ENCODE measurements around the gene SPOP. TPM values are rescaled to one million over a fixed set of nuclear protein-coding genes. Genes with fewer than 3 reads are reported as not detected.

Gene SPOP
- total and polyA plus RNA-seq, 2 experiments from 2014 or later = 13.9 to 18.6 TPM

- Histone ChIP-seq H3K9me2 (ENCODE audit: insufficient read depth) (no peaks in the 10 kb centered on the region), H3F3A (replicated peaks; ENCODE audit: low read depth) (no peaks in the 10 kb centered on the region), H2AFZ (no peak overlapping the region), H3K27me3 (ENCODE audit: insufficient read depth) (no peaks in the 10 kb centered on the region), H3K4me3 (no peak overlapping the region), H4K20me1 (replicated peaks; ENCODE audit: insufficient read depth) (no peaks in the 10 kb centered on the region; the same call in 1 of the 2 replicates), H3K4me1 (ENCODE audit: insufficient read depth) (peaks cover 13% of the 10 kb centered on the region; the same call in 1 of the 2 replicates), H3K36me3 (ENCODE audit: insufficient read depth) (no peaks in the 10 kb centered on the region), H3K4me2 (no peak overlapping the region), H3K27ac (ENCODE audit: low read depth) (no peak overlapping the region), H3K79me2 (replicated peaks; ENCODE audit: insufficient read depth) (peaks cover 39% of the 10 kb centered on the region)
- no peaks in the 10 kb centered on the region; the same call in 2 of the 3 replicates for H3K9me3 Mint-ChIP-seq
- TF ChIP-seq CTCF (conservative IDR thresholded peaks at IDR 0.05; ENCODE audit: low read depth in 2 of 2) = no peak
- no peak for TF ChIP-seq STAT1 (IDR thresholded peaks at IDR 0.05; ENCODE audit: unreplicated experiment)
- TF ChIP-seq NANOG (IDR thresholded peaks at IDR 0.05; ENCODE audit: borderline replicate concordance) = no peak
- no peak for TF ChIP-seq ZNF462 (CRISPR knock-in tag; IDR thresholded peaks at IDR 0.05)
- TF ChIP-seq ZNF331 (CRISPR knock-in tag; IDR thresholded peaks at IDR 0.05; ENCODE audit: low read depth) = no peak
- TF ChIP-seq JUNB (IDR thresholded peaks at IDR 0.05; ENCODE audit: unreplicated experiment) = no peak
- no peak for TF ChIP-seq POLR2AphosphoS5 (IDR thresholded peaks at IDR 0.05; ENCODE audit: low read depth)
- no peak for TF ChIP-seq EZH2phosphoT487 (IDR thresholded peaks at IDR 0.05; ENCODE audit: unreplicated experiment)
- no peak for TF ChIP-seq REST (IDR thresholded peaks at IDR 0.05; ENCODE audit: unreplicated experiment)
- no peak for TF ChIP-seq ZNF114 (CRISPR knock-in tag; IDR thresholded peaks at IDR 0.05)
- TF ChIP-seq ETS1 (IDR thresholded peaks at IDR 0.05) = no peak
- no peak for TF ChIP-seq EZH2 (IDR thresholded peaks at IDR 0.05; ENCODE audit: low read depth, unreplicated experiment)
- TF ChIP-seq CREB1 (CRISPR knock-in tag; IDR thresholded peaks at IDR 0.05; ENCODE audit: low read depth) = no peak
- ATAC-seq = no peak
- H3K36me3 Mint-ChIP-seq (ENCODE audit: low read depth) = peaks cover 19% of the 10 kb centered on the region; the same call in 2 of the 3 replicates
- DNase-seq (ENCODE audit: low spot score) = no peak
- H3K27me3 Mint-ChIP-seq (ENCODE audit: insufficient read depth, low read depth, poor library complexity) = peaks cover 4% of the 10 kb centered on the region
- peaks cover 18% of the 10 kb centered on the region for H3K4me1 Mint-ChIP-seq
- no peak overlapping the region for H3K27ac Mint-ChIP-seq
- no peak overlapping the region for H3K4me3 Mint-ChIP-seq
Measured at GRCh38 chr17:49638818-49639217, 39.1 kb downstream of the SPOP start.

Measured in GM23338 (cell line).